Hepatocyte (in vitro differentiated cells): ENCODE data around the gene SVIL.

Experiments used
- CTCF ChIP-seq: fragments of 200-600 bp; sonication (generic); IDR thresholded peaks from 2 replicates; pipeline ENCODE4 v1.5.1; 2016; ENCODE audit warnings: antibody characterized with exemption, mild to moderate bottlenecking; ENCODE audit not compliant: poor library complexity
- EZH2 ChIP-seq: fragments of 200-600 bp; sonication (generic); IDR thresholded peaks from 2 replicates; pipeline ENCODE4 v1.6.1; 2016; ENCODE audit warnings: antibody characterized with exemption, mild to moderate bottlenecking, borderline replicate concordance
- EZH2phosphoT487 ChIP-seq: fragments of 200-600 bp; sonication (generic); IDR thresholded peaks from one replicate; pipeline ENCODE4 v1.6.1; 2018; ENCODE audit warnings: antibody characterized with exemption, mild to moderate bottlenecking, low read depth, moderate library complexity; ENCODE audit not compliant: unreplicated experiment, severe bottlenecking

- TF ChIP-seq CTCF = no peak
- TF ChIP-seq EZH2 = no peak
- TF ChIP-seq EZH2phosphoT487 = peak; percentile 36
Observed at GRCh38 chr10:29590915-29591650, 43.7 kb downstream of the SVIL start.
